ENCODE measurements around the gene BTN1A1. TPM values are rescaled to one million over a fixed set of nuclear protein-coding genes. Genes with fewer than 3 reads are reported as not detected.
"Not testable (repeated sequence)": the region's sequence is repeated elsewhere in the genome, so short reads cannot be mapped to it uniquely, and the experiment has no call there.

Gene BTN1A1
- polyA plus RNA-seq, 1 donor (not counting 4 experiments of a cell fraction or from before 2014, with no cell fraction given) = not detected

DNA sequence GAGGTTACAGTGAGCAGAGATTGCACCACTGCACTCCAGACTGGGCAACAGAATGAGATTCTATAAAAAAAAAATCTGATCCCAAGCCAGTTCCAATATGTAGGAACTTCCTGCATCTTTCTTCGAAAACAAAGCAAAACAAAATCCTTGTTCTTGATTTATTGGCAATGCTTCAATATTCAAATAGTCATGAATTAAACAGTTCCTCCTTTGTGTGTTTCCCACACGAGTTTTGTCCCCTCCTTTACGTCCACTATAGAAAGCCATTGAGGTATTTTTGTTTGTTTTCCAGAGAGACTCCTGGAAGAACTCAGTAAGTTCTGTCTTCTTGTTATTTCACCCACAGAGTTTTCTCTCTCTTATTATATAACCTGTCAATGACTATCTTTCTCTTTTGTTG is 7.6 kb downstream of the BTN1A1 start:
- no peaks in the 10 kb centered on the region for H4K20me1 ChIP-seq (ENCODE audit: control insufficient read depth, extremely low read depth, insufficient read depth, low read length)
- FAIRE-seq (no peak), DNase-seq (ENCODE audit: low read depth, low spot score) (no peak)
- no peaks in the 10 kb centered on the region for H3K36me3 ChIP-seq (ENCODE audit: control insufficient read depth in 2 of 2, extremely low read depth in 1 of 2, insufficient read depth in 2 of 2, low read length in 2 of 2)
- H3K9me1 ChIP-seq (ENCODE audit: control insufficient read depth, extremely low read depth, insufficient read depth, low read length) = no peaks in the 10 kb centered on the region
- H3K27me3 ChIP-seq (ENCODE audit: control insufficient read depth, extremely low read depth, insufficient read depth, low read length) = peaks cover 3% of the 10 kb centered on the region
- no peak overlapping the region for H2AFZ ChIP-seq (ENCODE audit: control insufficient read depth, low read length)
- no peaks in the 10 kb centered on the region for H3K79me2 ChIP-seq (ENCODE audit: control insufficient read depth, insufficient read depth, low read length)
- H3K9me3 ChIP-seq (ENCODE audit: control insufficient read depth, low read depth, low read length) = no peaks in the 10 kb centered on the region
- dilution Hi-C loops (cut with MboI; ENCODE audit: extremely low pct_ligation_motif_present, low sequenced_read_pairs) = no loop called here
- H3K27ac ChIP-seq (ENCODE audit: control insufficient read depth, insufficient read depth, low read length) = no peak overlapping the region
- no peak overlapping the region for H3K4me2 ChIP-seq (ENCODE audit: control insufficient read depth, extremely low read depth, insufficient read depth, low read depth, low read length)
- TF ChIP-seq, protein P1, sequence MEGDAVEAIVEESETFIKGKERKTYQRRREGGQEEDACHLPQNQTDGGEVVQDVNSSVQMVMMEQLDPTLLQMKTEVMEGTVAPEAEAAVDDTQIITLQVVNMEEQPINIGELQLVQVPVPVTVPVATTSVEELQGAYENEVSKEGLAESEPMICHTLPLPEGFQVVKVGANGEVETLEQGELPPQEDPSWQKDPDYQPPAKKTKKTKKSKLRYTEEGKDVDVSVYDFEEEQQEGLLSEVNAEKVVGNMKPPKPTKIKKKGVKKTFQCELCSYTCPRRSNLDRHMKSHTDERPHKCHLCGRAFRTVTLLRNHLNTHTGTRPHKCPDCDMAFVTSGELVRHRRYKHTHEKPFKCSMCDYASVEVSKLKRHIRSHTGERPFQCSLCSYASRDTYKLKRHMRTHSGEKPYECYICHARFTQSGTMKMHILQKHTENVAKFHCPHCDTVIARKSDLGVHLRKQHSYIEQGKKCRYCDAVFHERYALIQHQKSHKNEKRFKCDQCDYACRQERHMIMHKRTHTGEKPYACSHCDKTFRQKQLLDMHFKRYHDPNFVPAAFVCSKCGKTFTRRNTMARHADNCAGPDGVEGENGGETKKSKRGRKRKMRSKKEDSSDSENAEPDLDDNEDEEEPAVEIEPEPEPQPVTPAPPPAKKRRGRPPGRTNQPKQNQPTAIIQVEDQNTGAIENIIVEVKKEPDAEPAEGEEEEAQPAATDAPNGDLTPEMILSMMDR (optimal IDR thresholded peaks at IDR 0.05 in 1 of 3, IDR thresholded peaks at IDR 0.05 in 1 of 3, conservative IDR thresholded peaks at IDR 0.05 in 1 of 3; ENCODE audit: extremely low read depth in 1 of 3, insufficient read depth in 2 of 3, low read length in 3 of 3) = no peak
- TF ChIP-seq EZH2 (IDR thresholded peaks at IDR 0.05; ENCODE audit: low read length) = no peak
- no peaks in the 10 kb centered on the region for H3K4me1 ChIP-seq (ENCODE audit: control insufficient read depth, extremely low read depth, insufficient read depth, low read length)
- no peak overlapping the region for H3K4me3 ChIP-seq (ENCODE audit: control insufficient read depth in 2 of 3, extremely low read depth in 1 of 3, insufficient read depth in 2 of 3, low read depth in 1 of 3, low read length in 3 of 3)
- no peak overlapping the region for H3K9ac ChIP-seq (ENCODE audit: control insufficient read depth, extremely low read depth, insufficient read depth, low read length)

DNA sequence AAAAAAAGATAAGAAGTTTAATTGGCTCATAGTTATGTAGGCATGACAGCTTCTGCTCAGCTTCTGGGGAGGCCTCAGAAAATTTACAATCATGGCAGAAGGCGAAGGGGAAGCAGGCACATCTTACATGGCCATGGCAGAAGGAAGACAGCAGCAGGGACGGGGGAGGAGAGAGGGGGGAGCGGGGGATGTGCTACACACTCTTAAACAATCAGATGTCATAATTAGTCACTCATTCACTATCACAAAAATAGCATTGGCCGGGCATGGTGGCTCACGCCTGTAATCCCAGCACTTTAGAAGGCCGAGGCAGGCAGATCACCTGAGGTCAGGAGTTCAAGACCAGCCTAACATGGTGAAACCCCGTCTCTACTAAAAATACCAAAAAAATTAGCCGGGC is 10.9 kb downstream of the BTN1A1 start:
- FAIRE-seq; H3K36me3 ChIP-seq (ENCODE audit: control insufficient read depth in 2 of 2, extremely low read depth in 1 of 2, insufficient read depth in 2 of 2, low read length in 2 of 2); H3K79me2 ChIP-seq (ENCODE audit: control insufficient read depth, insufficient read depth, low read length); dilution Hi-C loops (cut with MboI; ENCODE audit: extremely low pct_ligation_motif_present, low sequenced_read_pairs); H3K4me3 ChIP-seq (ENCODE audit: control insufficient read depth in 2 of 3, extremely low read depth in 1 of 3, insufficient read depth in 2 of 3, low read depth in 1 of 3, low read length in 3 of 3); H3K9me1 ChIP-seq (ENCODE audit: control insufficient read depth, extremely low read depth, insufficient read depth, low read length); H3K27ac ChIP-seq (ENCODE audit: control insufficient read depth, insufficient read depth, low read length); H3K4me1 ChIP-seq (ENCODE audit: control insufficient read depth, extremely low read depth, insufficient read depth, low read length); H4K20me1 ChIP-seq (ENCODE audit: control insufficient read depth, extremely low read depth, insufficient read depth, low read length); DNase-seq (ENCODE audit: low read depth, low spot score); H3K9ac ChIP-seq (ENCODE audit: control insufficient read depth, extremely low read depth, insufficient read depth, low read length); H3K27me3 ChIP-seq (ENCODE audit: control insufficient read depth, extremely low read depth, insufficient read depth, low read length); H3K9me3 ChIP-seq (ENCODE audit: control insufficient read depth, low read depth, low read length); H2AFZ ChIP-seq (ENCODE audit: control insufficient read depth, low read length); H3K4me2 ChIP-seq (ENCODE audit: control insufficient read depth, extremely low read depth, insufficient read depth, low read depth, low read length): not testable (repeated sequence)

GRCh38 chr6:26514984-26515383 is 14.9 kb downstream of the BTN1A1 start:
- no peak overlapping the region for H2AFZ ChIP-seq (ENCODE audit: control insufficient read depth, low read length)
- DNase-seq (ENCODE audit: low read depth, low spot score) = no peak
- no peaks in the 10 kb centered on the region for H4K20me1 ChIP-seq (ENCODE audit: control insufficient read depth, extremely low read depth, insufficient read depth, low read length)
- no peaks in the 10 kb centered on the region for H3K27me3 ChIP-seq (ENCODE audit: control insufficient read depth, extremely low read depth, insufficient read depth, low read length)
- H3K9me1 ChIP-seq (ENCODE audit: control insufficient read depth, extremely low read depth, insufficient read depth, low read length) = no peaks in the 10 kb centered on the region
- no peaks in the 10 kb centered on the region for H3K9me3 ChIP-seq (ENCODE audit: control insufficient read depth, low read depth, low read length)
- H3K4me1 ChIP-seq (ENCODE audit: control insufficient read depth, extremely low read depth, insufficient read depth, low read length) = no peaks in the 10 kb centered on the region
- H3K9ac ChIP-seq (ENCODE audit: control insufficient read depth, extremely low read depth, insufficient read depth, low read length) = no peak overlapping the region
- TF ChIP-seq EZH2 (IDR thresholded peaks at IDR 0.05; ENCODE audit: low read length) = no peak
- TF ChIP-seq, protein P1 (optimal IDR thresholded peaks at IDR 0.05 in 1 of 3, IDR thresholded peaks at IDR 0.05 in 1 of 3, conservative IDR thresholded peaks at IDR 0.05 in 1 of 3; ENCODE audit: extremely low read depth in 1 of 3, insufficient read depth in 2 of 3, low read length in 3 of 3) = no peak
- no peak overlapping the region for H3K4me2 ChIP-seq (ENCODE audit: control insufficient read depth, extremely low read depth, insufficient read depth, low read depth, low read length)
- H3K79me2 ChIP-seq (ENCODE audit: control insufficient read depth, insufficient read depth, low read length) = no peaks in the 10 kb centered on the region
- no peak overlapping the region for H3K27ac ChIP-seq (ENCODE audit: control insufficient read depth, insufficient read depth, low read length)
- H3K36me3 ChIP-seq (ENCODE audit: control insufficient read depth in 2 of 2, extremely low read depth in 1 of 2, insufficient read depth in 2 of 2, low read length in 2 of 2) = no peaks in the 10 kb centered on the region
- H3K4me3 ChIP-seq (ENCODE audit: control insufficient read depth in 2 of 3, extremely low read depth in 1 of 3, insufficient read depth in 2 of 3, low read depth in 1 of 3, low read length in 3 of 3) = no peak overlapping the region
- dilution Hi-C loops (cut with MboI; ENCODE audit: extremely low pct_ligation_motif_present, low sequenced_read_pairs) = no loop called here
- FAIRE-seq = no peak

Measured in keratinocyte (primary cell).